HepG2 (cell line): ENCODE measurements around the gene LSM2. TPM values are rescaled to one million over a fixed set of nuclear protein-coding genes. Genes with fewer than 3 reads are reported as not detected.

ENCODE experiments used
- ATAC-seq: fragments of 200-7000 bp; cut with Tn5 transposase; 3 replicates; pipeline ENCODE4 v1.9.1; 2020; ENCODE audit warnings: mild to moderate bottlenecking, moderate library complexity
- BruUV-seq: library from RNA; stranded (reverse); fragments of 400-500 nt; replicated peaks from 2 replicates; lab custom pipeline; 2021; lab: Mats Ljungman, UMichigan
- CTCF ChIA-PET: fragments of 300-600 bp; formaldehyde crosslinking; extraction: SDS; loops from one replicate; lab custom pipeline; 2021; ENCODE audit warnings: low total read pairs, inconsistent platforms, low intra/inter-chr PET ratio; lab: Yijun Ruan, JAX
- POLR2A ChIA-PET: fragments of 350-600 bp; sonication (Branson Sonifier 250); formaldehyde crosslinking; loops from one replicate; lab custom pipeline; 2020; ENCODE audit warnings: antibody characterized with exemption, inconsistent platforms; lab: Yijun Ruan, JAX
- DNase-seq: peaks from one replicate; pipeline ENCODE4 v3.0.0-alpha.2; 2015; ENCODE audit warnings: low spot score
- FAIRE-seq: peaks from 3 replicates; lab custom pipeline; 2011; peaks lifted over from hg19 to GRCh38; lab: Jason Lieb, UNC
- H2AFZ ChIP-seq: one replicate; pipeline ENCODE4 v1.6.1; 2011; ENCODE audit warnings: low read length, inconsistent platforms
- H3K27ac ChIP-seq: fragments of 300-600 bp; 3 replicates; pipeline ENCODE4 v1.8.0; 2011; ENCODE audit warnings: mixed run types, mild to moderate bottlenecking, mixed read lengths, low read length, inconsistent platforms; ENCODE audit not compliant: insufficient read depth; ENCODE audit errors: extremely low read length
- H3K27me3 ChIP-seq, 2 experiments: fragments of 200-600 bp in 1 of 2; 2 replicates in 1 of 2; 3 replicates in 1 of 2; pipeline versions ENCODE4 v1.6.0 to v1.8.0; 2011; ENCODE audit warnings: low read length in 2 of 2, mild to moderate bottlenecking in 2 of 2, moderate library complexity in 2 of 2, inconsistent platforms in 1 of 2; ENCODE audit not compliant: insufficient read depth in 2 of 2, control insufficient read depth in 1 of 2
- H3K36me3 ChIP-seq, 2 experiments: fragments of 200-600 bp in 1 of 2; replicated peaks in 1 of 2; 2 replicates in 1 of 2; 3 replicates in 1 of 2; pipeline versions ENCODE4 v1.5.1 to v1.8.0; 2011; ENCODE audit warnings: low read length in 2 of 2, inconsistent platforms in 1 of 2; ENCODE audit not compliant: insufficient read depth in 2 of 2, control insufficient read depth in 1 of 2
- H3K4me1 ChIP-seq: 2 replicates; pipeline ENCODE4 v1.5.1; 2012; ENCODE audit warnings: low read length, inconsistent platforms; ENCODE audit not compliant: insufficient read depth
- H3K4me2 ChIP-seq: 2 replicates; pipeline ENCODE4 v1.6.0; 2011; ENCODE audit warnings: low read depth, low read length, inconsistent platforms
- H3K4me3 ChIP-seq, 3 experiments: fragments of 200-600 bp in 1 of 3; sonication (generic), shearing (Covaris generic) in 1 of 3; replicated peaks in 1 of 3; 2 replicates each; pipeline ENCODE4 v1.5.1; 2011 to 2016; ENCODE audit warnings: low read length in 3 of 3, inconsistent platforms in 2 of 3, low read depth in 2 of 3, mild to moderate bottlenecking in 2 of 3, control low read depth in 1 of 3, mixed read lengths in 1 of 3; ENCODE audit not compliant: insufficient read depth in 1 of 3
- H3K79me2 ChIP-seq: one replicate; pipeline ENCODE4 v1.6.1; 2011; ENCODE audit warnings: low read length, inconsistent platforms; ENCODE audit not compliant: insufficient read depth
- H3K9ac ChIP-seq: 2 replicates; pipeline ENCODE4 v1.6.0; 2011; ENCODE audit warnings: mild to moderate bottlenecking, low read depth, low read length, inconsistent platforms; ENCODE audit not compliant: insufficient read depth
- H3K9me3 ChIP-seq: 2 replicates; pipeline ENCODE4 v1.5.1; 2012; ENCODE audit warnings: mild to moderate bottlenecking, low read length
- H4K20me1 ChIP-seq: 2 replicates; pipeline ENCODE4 v1.6.0; 2011; ENCODE audit warnings: inconsistent platforms, mild to moderate bottlenecking, low read length, moderate library complexity; ENCODE audit not compliant: insufficient read depth
- ARID2 ChIP-seq: sonication (generic); formaldehyde crosslinking; IDR thresholded peaks from 2 replicates; pipeline ENCODE4 v1.8.1; 2022; ENCODE audit warnings: mild to moderate bottlenecking, missing genetic modification reagents, borderline replicate concordance
- CEBPG ChIP-seq: IDR thresholded peaks from 2 replicates; pipeline ENCODE4 v1.6.1; 2016
- ERF ChIP-seq: IDR thresholded peaks from 2 replicates; pipeline ENCODE4 v1.6.1; 2018; ENCODE audit warnings: missing biosample characterization, missing genetic modification reagents
- FOSL2 ChIP-seq: sonication (generic); formaldehyde crosslinking; IDR thresholded peaks from 2 replicates; pipeline ENCODE4 v1.4.0; 2020; ENCODE audit warnings: missing genetic modification reagents
- HNF4A ChIP-seq: sonication (generic); formaldehyde crosslinking; IDR thresholded peaks from 2 replicates; pipeline ENCODE4 v1.4.0; 2020; ENCODE audit warnings: missing genetic modification reagents
- PHF21A ChIP-seq: sonication (generic); formaldehyde crosslinking; IDR thresholded peaks from 2 replicates; pipeline ENCODE4 v1.5.0; 2020; ENCODE audit warnings: mild to moderate bottlenecking, missing genetic modification reagents
- POLR2A ChIP-seq, 2 experiments: IDR thresholded peaks; 2 replicates each; pipeline ENCODE4 v1.6.1; 2011; ENCODE audit warnings: low read depth in 2 of 2, low read length in 2 of 2, mild to moderate bottlenecking in 1 of 2, moderate library complexity in 1 of 2; ENCODE audit not compliant: insufficient read depth in 1 of 2
- SNRNP70 ChIP-seq: fragments of 200-400 bp; formaldehyde crosslinking; IDR thresholded peaks from 2 replicates; pipeline ENCODE4 v1.6.1; 2017; ENCODE audit warnings: mild to moderate bottlenecking, low read depth, low read length, moderate library complexity
- TRIM24 ChIP-seq: sonication (generic); formaldehyde crosslinking; IDR thresholded peaks from 2 replicates; pipeline ENCODE4 v1.8.0; 2022; ENCODE audit warnings: mild to moderate bottlenecking, missing genetic modification reagents
- ZBTB38 ChIP-seq: sonication (generic); formaldehyde crosslinking; IDR thresholded peaks from 2 replicates; pipeline ENCODE4 v1.5.1; 2020; ENCODE audit warnings: mild to moderate bottlenecking, missing genetic modification reagents
- ZNF121 ChIP-seq: sonication (generic); formaldehyde crosslinking; IDR thresholded peaks from 2 replicates; pipeline ENCODE4 v1.5.0; 2020; ENCODE audit warnings: mild to moderate bottlenecking, missing genetic modification reagents
- ZNF224 ChIP-seq: sonication (generic); formaldehyde crosslinking; IDR thresholded peaks from 2 replicates; pipeline ENCODE4 v1.5.0; 2020; ENCODE audit warnings: mild to moderate bottlenecking, missing genetic modification reagents
- ZNF335 ChIP-seq: sonication (generic); formaldehyde crosslinking; IDR thresholded peaks from 2 replicates; pipeline ENCODE4 v1.4.0; 2020; ENCODE audit warnings: missing genetic modification reagents
- ZNF567 ChIP-seq: sonication (generic); formaldehyde crosslinking; IDR thresholded peaks from 2 replicates; pipeline ENCODE4 v1.8.1; 2023; ENCODE audit warnings: mild to moderate bottlenecking, missing genetic modification reagents, borderline replicate concordance
- ZNF7 ChIP-seq: IDR thresholded peaks from 2 replicates; pipeline ENCODE4 v1.6.1; 2016; ENCODE audit warnings: missing biosample characterization, missing genetic modification reagents
- ZNF788 ChIP-seq: sonication (generic); formaldehyde crosslinking; IDR thresholded peaks from 2 replicates; pipeline ENCODE4 v1.5.0; 2020; ENCODE audit warnings: mild to moderate bottlenecking, missing genetic modification reagents, borderline replicate concordance
- WGBS: methylation state at CpG from one replicate; pipeline ENCODE4 v1.1.6; 2017; ENCODE audit warnings: low lambda C conversion rate; 5-methylcytosine and 5-hydroxymethylcytosine counted together
- in situ Hi-C: cut with HindIII; loops from 2 replicates; pipeline ENCODE4 v1.10.0; 2017; ENCODE audit warnings: low pct_unique_long_range_greater_than_20kb; ENCODE audit not compliant: extremely low pct_ligation_motif_present
- intact Hi-C: fragments of 100-400 bp; cut with micrococcal nuclease; formaldehyde crosslinking; loops from one replicate; pipeline ENCODE4 v1.10.0; 2022; ENCODE audit not compliant: unreplicated experiment
- polyA plus RNA-seq, 8 experiments: library from polyadenylated mRNA; depleted of rRNA in 3 of 8; stranded (reverse) in 7 of 8; unstranded in 1 of 8; fragments of >200 nt; fragmentation: Illumina TruSeq in 4 of 8; extraction: Trizol in 4 of 8; gene quantifications; 2 replicates each; pipeline versions ENCODE4 v1.2.1 to v1.2.3, GENCODE V29; 2011 to 2016; ENCODE audit warnings: low read depth in 4 of 8, missing spikeins in 1 of 8, mixed read lengths in 1 of 8; ENCODE audit not compliant: insufficient read depth in 1 of 8
- total RNA-seq, 5 experiments: library from RNA; depleted of rRNA; stranded (reverse); fragments of >200 nt; fragmentation: Illumina TruSeq; extraction: Trizol; gene quantifications; 2 replicates each; pipeline ENCODE4 v1.2.3, GENCODE V29; 2016; ENCODE audit warnings: low read depth in 1 of 5
- TF ChIP-seq, protein P1 (sequence below): sonication (generic); formaldehyde crosslinking; IDR thresholded peaks from 2 replicates; pipeline ENCODE4 v1.9.0; 2021; ENCODE audit warnings: missing genetic modification reagents, borderline replicate concordance

LSM2 gene
- total and polyA plus RNA-seq, 2 of the 13 experiments (the other 11 are each of a cell fraction or from before 2014, with no cell fraction given): 69.4 to 90.5 TPM

DNA sequence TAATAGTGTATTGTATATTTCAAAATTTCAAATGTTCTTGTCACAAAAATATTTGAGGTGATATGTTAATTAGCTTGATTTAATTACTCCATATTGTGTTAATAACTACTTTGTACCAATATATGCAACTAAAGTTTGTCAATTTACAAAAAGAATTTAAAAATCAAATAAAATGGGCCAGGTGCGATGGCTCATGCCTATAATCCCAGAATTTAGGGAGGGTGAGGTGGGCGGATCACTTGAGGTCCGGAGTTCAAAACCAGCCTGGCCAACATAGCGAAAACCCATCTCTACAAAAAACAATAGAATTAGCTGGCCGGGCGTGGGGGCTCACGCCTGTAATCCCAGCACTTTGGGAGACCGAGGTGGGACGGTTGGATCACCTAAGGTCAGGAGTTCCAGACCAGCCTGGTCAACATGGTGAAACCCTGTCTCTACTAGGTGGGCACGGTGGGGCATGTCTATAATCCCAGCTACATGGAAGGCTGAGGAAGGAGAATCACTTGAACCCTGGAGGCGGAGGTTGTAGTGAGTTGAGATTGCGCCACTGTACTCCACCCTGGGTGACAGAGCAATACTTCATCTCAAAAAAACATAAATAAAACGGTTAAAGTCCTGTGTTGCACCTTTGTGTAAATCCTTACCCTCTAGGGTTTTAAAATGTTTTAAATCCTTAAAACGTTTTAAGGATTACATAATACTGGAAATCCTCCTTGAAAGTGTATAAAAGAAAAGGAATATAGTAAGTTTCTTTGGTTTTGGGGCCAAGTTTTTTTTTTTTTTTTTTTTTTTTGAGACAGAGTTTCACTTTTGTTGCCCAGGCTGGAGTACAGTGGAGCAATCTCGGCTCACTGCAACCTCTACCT, 24.8 kb upstream of the LSM2 start:
- H3K9me3 ChIP-seq: no peaks in the 10 kb centered on the region
- H4K20me1 ChIP-seq: peaks cover 12% of the 10 kb centered on the region
- peaks cover 32% of the 10 kb centered on the region for H3K4me1 ChIP-seq
- peak overlapping the region; percentile 23 for H3K27ac ChIP-seq
- peak overlapping the region in 2 of 3 experiments; percentile 80 to 99; a peak in 5 of 6 replicates for H3K4me3 ChIP-seq
- BruUV-seq: no TSS peak
- 81% methylated on average over 15 of the region's 15 CpGs for WGBS
- peak overlapping the region; percentile 81 for H3K9ac ChIP-seq
- H3K36me3 ChIP-seq: peaks cover 0 to 5% of the 10 kb centered on the region in 2 experiments; a peak in 1 of 5 replicates
- intact Hi-C loops: loop anchor here (5.0 to 10.0 kb wide), 3 partner anchors 66 to 164 kb away; partner anchors contain the start of genes CSNK2B, EHMT2, LY6G5B and NELFE
- H3K27me3 ChIP-seq: peaks cover 0 to 2% of the 10 kb centered on the region in 2 experiments; a peak in 1 of 5 replicates
- no peak for FAIRE-seq
- in situ Hi-C loops: loop anchor here (5.0 kb wide), 1 partner anchor 59 kb away; no protein-coding TSS in a partner anchor
- no peak for ATAC-seq
- H3K4me2 ChIP-seq: peak overlapping the region; percentile 94
- DNase-seq: no peak
- no peak overlapping the region for H2AFZ ChIP-seq
- peaks cover 53% of the 10 kb centered on the region for H3K79me2 ChIP-seq
- ChIA-PET POLR2A (interaction anchor here (1.0 to 15.7 kb wide), 18 partner anchors 9 to 114 kb away, joined by 3 to 264 read pairs (median 7); partner anchors contain the start of genes CFB, HSPA1A, HSPA1L and LSM2), CTCF (interaction anchor here (1.2 to 2.2 kb wide), 3 partner anchors 32 to 59 kb away, joined by 3 to 16 read pairs (median 10); no protein-coding TSS in a partner anchor)
- TF ChIP-seq ZNF567 (0 out of 2 replicates have a peak, but pooled peaks have one; percentile 50), ZBTB38 (peak; percentile 51; the same call in 1 of the 2 replicates), CEBPG (0 out of 2 replicates have a peak, but pooled peaks have one; percentile 26), HNF4A (CRISPR knock-in tag) (peak; percentile 11; the same call in 1 of the 2 replicates), PHF21A (CRISPR knock-in tag) (peak; percentile 33; the same call in 1 of the 2 replicates), SNRNP70 (no peak), ZNF224 (no peak), ZNF7 (CRISPR knock-in tag) (no peak), POLR2A (IDR thresholded peaks at IDR 0.05; ENCODE audit: insufficient read depth in 1 of 2, low read depth in 2 of 2, low read length in 2 of 2) (0 out of 4 replicates have a peak, but pooled peaks have one; percentile 19 to 21), ZNF121 (CRISPR knock-in tag) (peak; percentile 31; the same call in 1 of the 2 replicates), TRIM24 (CRISPR knock-in tag) (no peak), ARID2 (CRISPR knock-in tag) (0 out of 2 replicates have a peak, but pooled peaks have one; percentile 30), ERF (CRISPR knock-in tag) (no peak), FOSL2 (CRISPR knock-in tag) (0 out of 2 replicates have a peak, but pooled peaks have one; percentile 4), ZNF335 (0 out of 2 replicates have a peak, but pooled peaks have one; percentile 27), ZNF788 (peak; percentile 34; the same call in 1 of the 2 replicates)
- TF ChIP-seq, protein P1, sequence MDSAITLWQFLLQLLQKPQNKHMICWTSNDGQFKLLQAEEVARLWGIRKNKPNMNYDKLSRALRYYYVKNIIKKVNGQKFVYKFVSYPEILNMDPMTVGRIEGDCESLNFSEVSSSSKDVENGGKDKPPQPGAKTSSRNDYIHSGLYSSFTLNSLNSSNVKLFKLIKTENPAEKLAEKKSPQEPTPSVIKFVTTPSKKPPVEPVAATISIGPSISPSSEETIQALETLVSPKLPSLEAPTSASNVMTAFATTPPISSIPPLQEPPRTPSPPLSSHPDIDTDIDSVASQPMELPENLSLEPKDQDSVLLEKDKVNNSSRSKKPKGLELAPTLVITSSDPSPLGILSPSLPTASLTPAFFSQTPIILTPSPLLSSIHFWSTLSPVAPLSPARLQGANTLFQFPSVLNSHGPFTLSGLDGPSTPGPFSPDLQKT (CRISPR knock-in tag): no peak
